ENCODE measurements around the gene LDLRAD4.

Gene LDLRAD4

DNA sequence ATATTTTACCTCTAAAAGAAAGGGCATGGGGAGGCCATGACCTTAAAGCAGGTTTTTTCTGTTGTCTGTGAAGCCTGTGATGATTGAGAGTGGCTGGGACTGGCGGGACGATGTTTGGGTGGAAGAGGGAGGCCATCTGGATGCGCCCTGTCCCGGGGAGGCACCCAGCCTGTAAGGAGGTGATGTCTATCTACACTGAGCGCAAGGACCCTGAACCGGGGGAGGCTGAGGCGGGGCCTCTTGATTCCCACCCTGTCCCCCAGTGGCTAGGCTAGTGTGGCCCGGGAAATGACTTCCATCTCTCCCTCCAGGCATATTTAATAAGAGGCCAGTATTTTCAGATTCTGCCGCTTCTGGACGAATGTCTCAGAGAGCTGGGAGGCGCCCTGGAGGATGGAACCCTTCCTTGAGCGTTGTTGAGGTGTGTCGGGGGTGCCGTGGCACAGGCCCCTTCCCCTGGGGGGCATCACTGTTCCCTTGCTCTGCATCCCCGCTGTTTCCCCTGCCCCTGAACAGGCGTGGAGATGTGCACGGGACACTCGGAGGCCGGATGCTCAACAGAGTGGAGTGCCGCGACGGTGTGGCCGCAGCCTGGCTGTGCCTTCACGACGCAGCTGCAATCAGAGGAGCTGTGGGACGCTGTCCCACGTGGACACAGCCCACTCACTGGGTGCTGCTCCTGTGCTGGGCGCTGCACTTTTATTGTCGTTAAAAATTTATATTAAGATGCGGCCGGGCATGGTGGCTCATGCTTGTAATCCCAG, 185.4 kb downstream of the LDLRAD4 start:
- TF ChIP-seq TCF12 (IDR thresholded peaks at IDR 0.05; ENCODE audit: low read depth) (no peak), NFIC (IDR thresholded peaks at IDR 0.05) (no peak), CEBPB (IDR thresholded peaks at IDR 0.05) (no peak), TEAD4 (IDR thresholded peaks at IDR 0.05) (no peak), TAF1 (IDR thresholded peaks at IDR 0.05; ENCODE audit: low read depth) (no peak), RAD21 (IDR thresholded peaks at IDR 0.05; ENCODE audit: low read depth) (no peak), REST (IDR thresholded peaks at IDR 0.05; ENCODE audit: low read depth) (no peak), EGR1 (IDR thresholded peaks at IDR 0.05) (no peak), ZBTB7A (IDR thresholded peaks at IDR 0.05; ENCODE audit: low read depth) (no peak), FOXM1 (IDR thresholded peaks at IDR 0.05; ENCODE audit: borderline replicate concordance, low read depth) (no peak), YY1 (IDR thresholded peaks at IDR 0.05; ENCODE audit: low read depth) (no peak)
- TF ChIP-seq, protein P1, sequence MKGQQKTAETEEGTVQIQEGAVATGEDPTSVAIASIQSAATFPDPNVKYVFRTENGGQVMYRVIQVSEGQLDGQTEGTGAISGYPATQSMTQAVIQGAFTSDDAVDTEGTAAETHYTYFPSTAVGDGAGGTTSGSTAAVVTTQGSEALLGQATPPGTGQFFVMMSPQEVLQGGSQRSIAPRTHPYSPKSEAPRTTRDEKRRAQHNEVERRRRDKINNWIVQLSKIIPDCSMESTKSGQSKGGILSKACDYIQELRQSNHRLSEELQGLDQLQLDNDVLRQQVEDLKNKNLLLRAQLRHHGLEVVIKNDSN (IDR thresholded peaks at IDR 0.05), result no peak
- TF ChIP-seq, protein P2, sequence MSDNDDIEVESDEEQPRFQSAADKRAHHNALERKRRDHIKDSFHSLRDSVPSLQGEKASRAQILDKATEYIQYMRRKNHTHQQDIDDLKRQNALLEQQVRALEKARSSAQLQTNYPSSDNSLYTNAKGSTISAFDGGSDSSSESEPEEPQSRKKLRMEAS (IDR thresholded peaks at IDR 0.05), result no peak

DNA sequence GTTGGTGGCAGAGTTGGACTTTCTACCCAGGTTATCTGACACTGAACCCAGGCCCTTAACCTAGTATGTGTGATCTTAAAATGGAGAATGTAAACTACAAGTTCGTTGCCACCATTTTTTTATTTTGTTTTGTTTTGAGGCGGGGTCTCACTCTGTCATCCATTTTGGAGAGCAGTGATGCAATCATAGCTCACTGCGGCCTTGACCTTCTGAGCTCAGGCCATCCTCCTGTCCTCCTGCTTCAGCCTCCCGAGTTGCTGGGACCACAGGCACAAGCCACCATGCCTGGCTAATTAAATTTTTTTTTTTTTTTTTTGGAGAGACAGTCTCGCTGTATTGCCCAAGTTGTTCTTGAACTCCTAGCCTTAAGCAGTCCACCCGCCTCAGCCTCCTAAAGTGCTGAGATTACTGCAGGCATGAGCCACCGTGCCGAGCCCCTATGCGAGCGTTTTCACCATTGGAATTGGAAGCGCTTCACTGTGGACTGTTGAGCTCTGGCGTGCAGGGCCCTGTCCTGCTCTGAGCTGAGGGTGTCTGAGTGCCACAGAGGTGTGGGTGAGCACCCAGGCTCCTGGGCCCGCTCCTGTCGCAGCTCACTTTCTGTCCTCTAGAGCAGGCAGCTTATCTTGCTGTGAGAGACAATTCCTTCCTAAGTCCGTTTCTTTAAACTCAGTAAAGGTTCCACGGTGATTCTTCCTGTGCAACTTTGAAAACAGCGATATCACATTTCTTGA, 186.9 kb downstream of the LDLRAD4 start:
- TF ChIP-seq YY1 (IDR thresholded peaks at IDR 0.05; ENCODE audit: low read depth) (no peak), NFIC (IDR thresholded peaks at IDR 0.05) (no peak), REST (IDR thresholded peaks at IDR 0.05; ENCODE audit: low read depth) (no peak), CREB1 (IDR thresholded peaks at IDR 0.05; ENCODE audit: low read depth) (no peak), FOXM1 (IDR thresholded peaks at IDR 0.05; ENCODE audit: borderline replicate concordance, low read depth) (no peak), TCF12 (IDR thresholded peaks at IDR 0.05; ENCODE audit: low read depth) (no peak), ZBTB7A (IDR thresholded peaks at IDR 0.05; ENCODE audit: low read depth) (no peak), TEAD4 (IDR thresholded peaks at IDR 0.05) (no peak), TAF1 (IDR thresholded peaks at IDR 0.05; ENCODE audit: low read depth) (no peak), RAD21 (IDR thresholded peaks at IDR 0.05; ENCODE audit: low read depth) (no peak), EGR1 (IDR thresholded peaks at IDR 0.05) (no peak), EP300 (IDR thresholded peaks at IDR 0.05; ENCODE audit: borderline replicate concordance) (no peak), CEBPB (IDR thresholded peaks at IDR 0.05) (no peak)
- TF ChIP-seq, protein P2 (IDR thresholded peaks at IDR 0.05), result no peak
- TF ChIP-seq, protein P1 (IDR thresholded peaks at IDR 0.05), result no peak

DNA sequence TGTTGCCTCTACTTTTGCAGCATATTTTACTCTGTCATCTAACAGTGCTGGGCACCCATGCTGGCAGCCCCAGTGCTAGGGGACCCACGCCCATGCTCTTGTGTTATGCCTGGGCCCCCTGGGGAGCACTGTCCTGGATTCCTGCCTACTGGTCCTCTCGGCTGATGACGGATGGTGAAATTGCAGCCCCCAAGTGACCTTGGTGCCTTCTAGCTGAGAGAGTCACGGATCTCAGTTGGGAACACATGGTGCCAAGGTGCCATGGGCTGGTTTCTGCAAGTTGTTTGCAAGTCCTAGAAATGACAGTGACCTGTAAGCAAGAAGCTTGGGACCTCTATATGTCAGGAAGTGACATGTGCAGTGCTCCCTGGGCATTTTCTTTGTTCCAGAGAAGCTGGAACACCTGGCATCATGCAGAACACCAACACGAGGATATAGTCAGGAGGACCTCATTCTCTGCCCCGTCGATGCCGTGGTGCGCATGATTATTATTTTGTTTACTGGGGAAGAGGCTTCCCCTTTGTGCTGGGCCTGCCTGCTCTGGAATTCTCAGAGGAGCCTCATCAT, 187.6 kb downstream of the LDLRAD4 start:
- TF ChIP-seq YY1 (IDR thresholded peaks at IDR 0.05; ENCODE audit: low read depth) (no peak), FOXM1 (IDR thresholded peaks at IDR 0.05; ENCODE audit: borderline replicate concordance, low read depth) (no peak), CEBPB (IDR thresholded peaks at IDR 0.05) (no peak), NFIC (IDR thresholded peaks at IDR 0.05) (no peak), TAF1 (IDR thresholded peaks at IDR 0.05; ENCODE audit: low read depth) (no peak), RAD21 (IDR thresholded peaks at IDR 0.05; ENCODE audit: low read depth) (no peak), EGR1 (IDR thresholded peaks at IDR 0.05) (no peak)

DNA sequence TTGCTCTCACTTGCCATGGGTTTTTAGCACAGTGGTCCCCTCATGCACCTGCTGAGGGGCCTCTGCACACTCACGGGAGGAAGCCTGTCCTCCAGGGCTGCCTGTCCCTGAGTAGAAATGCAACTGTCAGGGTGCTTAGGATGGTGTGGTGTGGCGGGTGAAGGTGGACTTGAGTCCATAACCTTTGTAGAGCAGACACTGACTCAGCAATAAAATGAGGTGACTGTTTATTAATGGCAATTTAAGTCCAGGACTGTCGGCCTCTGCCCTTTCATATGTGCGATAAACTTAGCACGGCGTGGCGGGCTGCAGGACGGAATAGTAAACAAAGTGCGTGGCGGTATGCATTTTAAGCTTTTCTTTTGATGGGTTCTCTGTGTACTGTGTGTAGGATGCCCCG, 188.2 kb downstream of the LDLRAD4 start:
- TF ChIP-seq, protein P1 (IDR thresholded peaks at IDR 0.05), result no peak
- TF ChIP-seq TEAD4 (IDR thresholded peaks at IDR 0.05), result no peak
- TF ChIP-seq RAD21 (IDR thresholded peaks at IDR 0.05; ENCODE audit: low read depth), result no peak
- no peak for TF ChIP-seq EP300 (IDR thresholded peaks at IDR 0.05; ENCODE audit: borderline replicate concordance)
- TF ChIP-seq FOXM1 (IDR thresholded peaks at IDR 0.05; ENCODE audit: borderline replicate concordance, low read depth), result no peak
- no peak for TF ChIP-seq EGR1 (IDR thresholded peaks at IDR 0.05)
- TF ChIP-seq CREB1 (IDR thresholded peaks at IDR 0.05; ENCODE audit: low read depth), result no peak
- TF ChIP-seq NFIC (IDR thresholded peaks at IDR 0.05), result no peak
- TF ChIP-seq CEBPB (IDR thresholded peaks at IDR 0.05), result no peak
